H9 (cell line): ENCODE measurements around the gene C16orf90. TPM values are rescaled to one million over a fixed set of nuclear protein-coding genes. Genes with fewer than 3 reads are reported as not detected.

ENCODE experiments used
- DNase-seq: peaks from one replicate; pipeline ENCODE4 v3.0.0-alpha.2; 2017
- H2AFZ ChIP-seq: one replicate; pipeline ENCODE4 v1.6.1; 2013; ENCODE audit warnings: mild to moderate bottlenecking, low read length, control low read depth, moderate library complexity
- H2AK5ac ChIP-seq: 2 replicates; pipeline ENCODE4 v1.6.1; 2013; ENCODE audit warnings: low read length, control low read depth, mixed read lengths; ENCODE audit not compliant: insufficient read length
- H2BK120ac ChIP-seq: one replicate; pipeline ENCODE4 v1.6.1; 2013; ENCODE audit warnings: low read depth, mild to moderate bottlenecking, low read length, control low read depth, inconsistent platforms; ENCODE audit not compliant: poor library complexity, severe bottlenecking
- H2BK12ac ChIP-seq: 2 replicates; pipeline ENCODE4 v1.6.1; 2013; ENCODE audit warnings: low read length, control low read depth, mixed read lengths, low read depth; ENCODE audit not compliant: insufficient read length
- H2BK15ac ChIP-seq: 2 replicates; pipeline ENCODE4 v1.6.1; 2013; ENCODE audit warnings: low read depth, low read length, control low read depth
- H2BK20ac ChIP-seq: one replicate; pipeline ENCODE4 v1.6.1; 2013; ENCODE audit warnings: low read depth, mild to moderate bottlenecking, low read length, control low read depth, inconsistent platforms; ENCODE audit not compliant: poor library complexity, severe bottlenecking
- H2BK5ac ChIP-seq: 2 replicates; pipeline ENCODE4 v1.6.1; 2013; ENCODE audit warnings: low read length, control low read depth, mixed read lengths; ENCODE audit not compliant: insufficient read length
- H3K14ac ChIP-seq: 2 replicates; pipeline ENCODE4 v1.6.1; 2013; ENCODE audit warnings: low read length, control low read depth; ENCODE audit not compliant: insufficient read depth
- H3K18ac ChIP-seq: 2 replicates; pipeline ENCODE4 v1.6.1; 2013; ENCODE audit warnings: low read depth, mild to moderate bottlenecking, mixed read lengths, low read length, control low read depth; ENCODE audit not compliant: insufficient read length
- H3K23ac ChIP-seq: 2 replicates; pipeline ENCODE4 v1.6.1; 2013; ENCODE audit warnings: low read length, control low read depth, mixed read lengths, low read depth; ENCODE audit not compliant: insufficient read length
- H3K23me2 ChIP-seq: 2 replicates; pipeline ENCODE4 v1.6.1; 2013; ENCODE audit warnings: low read depth, mild to moderate bottlenecking, mixed read lengths, low read length, control low read depth; ENCODE audit not compliant: insufficient read length, poor library complexity, severe bottlenecking
- H3K27ac ChIP-seq: 2 replicates; pipeline ENCODE4 v1.5.1; 2013; ENCODE audit warnings: low read length, control low read depth, mixed read lengths, low read depth; ENCODE audit not compliant: insufficient read length
- H3K27me3 ChIP-seq: 2 replicates; pipeline ENCODE4 v1.6.1; 2013; ENCODE audit warnings: low read length, control low read depth, inconsistent platforms; ENCODE audit not compliant: insufficient read depth
- H3K4ac ChIP-seq: 2 replicates; pipeline ENCODE4 v1.6.1; 2013; ENCODE audit warnings: low read depth, mild to moderate bottlenecking, control low read depth, inconsistent platforms, low read length, moderate library complexity
- H3K4me1 ChIP-seq: 2 replicates; pipeline ENCODE4 v1.6.1; 2013; ENCODE audit warnings: low read length, control low read depth, inconsistent platforms; ENCODE audit not compliant: insufficient read depth
- H3K4me2 ChIP-seq: 2 replicates; pipeline ENCODE4 v1.6.1; 2013; ENCODE audit warnings: low read length, control low read depth, mixed read lengths; ENCODE audit not compliant: insufficient read length, insufficient read depth
- H3K56ac ChIP-seq: 2 replicates; pipeline ENCODE4 v1.6.1; 2013; ENCODE audit warnings: low read depth, mild to moderate bottlenecking, mixed read lengths, low read length, control low read depth; ENCODE audit not compliant: insufficient read length
- H3K79me1 ChIP-seq: 2 replicates; pipeline ENCODE4 v1.6.1; 2013; ENCODE audit warnings: low read depth, mild to moderate bottlenecking, moderate library complexity, low read length, control low read depth, inconsistent platforms; ENCODE audit not compliant: insufficient read depth, poor library complexity, severe bottlenecking
- H3K79me2 ChIP-seq: 2 replicates; pipeline ENCODE4 v1.6.1; 2013; ENCODE audit warnings: low read length, control low read depth, inconsistent platforms; ENCODE audit not compliant: insufficient read depth
- H3K9ac ChIP-seq: 2 replicates; pipeline ENCODE4 v1.6.1; 2013; ENCODE audit warnings: low read length, control low read depth, mixed read lengths; ENCODE audit not compliant: insufficient read length; ENCODE audit errors: extremely low read depth
- H3K9me3 ChIP-seq: one replicate; pipeline ENCODE4 v1.6.1; 2013; ENCODE audit warnings: low read depth, low read length, inconsistent platforms; ENCODE audit not compliant: control insufficient read depth
- H3T11ph ChIP-seq: one replicate; pipeline ENCODE4 v1.6.1; 2013; ENCODE audit warnings: mild to moderate bottlenecking, low read length, control low read depth, inconsistent platforms
- H4K20me1 ChIP-seq: one replicate; pipeline ENCODE4 v1.6.1; 2013; ENCODE audit not compliant: control insufficient read depth, insufficient read length, insufficient read depth
- H4K5ac ChIP-seq: 2 replicates; pipeline ENCODE4 v1.6.1; 2013; ENCODE audit warnings: low read depth, mild to moderate bottlenecking, mixed read lengths, low read length, control low read depth; ENCODE audit not compliant: insufficient read length
- H4K8ac ChIP-seq: replicated peaks from 2 replicates; pipeline ENCODE4 v1.6.1; 2013; ENCODE audit warnings: low read length, control low read depth, mixed read lengths, low read depth; ENCODE audit not compliant: insufficient read length
- H4K91ac ChIP-seq: 2 replicates; pipeline ENCODE4 v1.6.1; 2013; ENCODE audit warnings: low read depth, mild to moderate bottlenecking, moderate library complexity, mixed read lengths, low read length, control low read depth; ENCODE audit not compliant: insufficient read length
- H3K27ac Mint-ChIP-seq, 3 experiments: 2 replicates in 2 of 3; 3 replicates in 1 of 3; pipeline ENCODE4 v1.8.0; 2020 to 2021; ENCODE audit warnings: mixed read lengths in 3 of 3, mild to moderate bottlenecking in 1 of 3, moderate library complexity in 1 of 3
- H3K27me3 Mint-ChIP-seq: 2 replicates; pipeline ENCODE4 v1.8.0; 2021; ENCODE audit warnings: low read depth, mild to moderate bottlenecking, moderate library complexity, mixed read lengths
- H3K36me3 Mint-ChIP-seq, 3 experiments: 2 replicates in 2 of 3; 3 replicates in 1 of 3; pipeline ENCODE4 v1.8.0; 2020 to 2021; ENCODE audit warnings: low read depth in 3 of 3, mixed read lengths in 3 of 3; ENCODE audit not compliant: insufficient read depth in 1 of 3
- H3K4me1 Mint-ChIP-seq, 2 experiments: 2 replicates each; pipeline ENCODE4 v1.8.0; 2020; ENCODE audit warnings: mixed read lengths in 2 of 2
- H3K4me3 Mint-ChIP-seq, 2 experiments: 2 replicates in 1 of 2; 3 replicates in 1 of 2; pipeline ENCODE4 v1.8.0; 2020 to 2021; ENCODE audit warnings: mild to moderate bottlenecking in 2 of 2, mixed read lengths in 2 of 2, moderate library complexity in 1 of 2
- H3K9me3 Mint-ChIP-seq, 2 experiments: 2 replicates in 1 of 2; 3 replicates in 1 of 2; pipeline ENCODE4 v1.8.0; 2020; ENCODE audit warnings: mild to moderate bottlenecking in 2 of 2, mixed read lengths in 2 of 2, moderate library complexity in 1 of 2
- CTCF ChIP-seq: fragments of 200-600 bp; sonication (generic); conservative IDR thresholded peaks from 3 replicates; pipeline ENCODE4 v1.8.0; 2021; ENCODE audit warnings: antibody characterized with exemption, mild to moderate bottlenecking
- WGBS: extraction: QIAGEN DNeasy Blood & Tissue Kit; methylation state at CpG from one replicate; pipeline ENCODE4 v1.1.7; 2013; ENCODE audit warnings: missing lambda C conversion rate, low lambda C conversion rate, mixed read lengths; ENCODE audit not compliant: insufficient read length; ENCODE audit errors: extremely low coverage; 5-methylcytosine and 5-hydroxymethylcytosine counted together
- total RNA-seq: library from RNA; stranded (reverse); gene quantifications from 2 replicates; pipeline ENCODE4 v1.2.1, GENCODE V29; 2021

C16orf90 gene
- total RNA-seq, 1 experiment from 2014 or later, result not detected

GRCh38 chr16:3525951-3526350 is 30.7 kb upstream of the C16orf90 start:
- H3K27ac Mint-ChIP-seq, result no peak overlapping the region; a peak in 1 of 7 replicates
- H3K36me3 Mint-ChIP-seq, result peaks cover 33 to 52% (median 50%) of the 10 kb centered on the region in 3 experiments
- Histone ChIP-seq H2BK12ac (no peak overlapping the region), H3K4me2 (no peak overlapping the region), H2BK120ac (no peak overlapping the region), H2BK15ac (no peak overlapping the region), H3K9ac (no peak overlapping the region), H3K56ac (no peak overlapping the region), H3K9me3 (no peaks in the 10 kb centered on the region), H3K4me1 (no peaks in the 10 kb centered on the region), H2AFZ (no peak overlapping the region), H4K8ac (no peak overlapping the region), H3K14ac (no peak overlapping the region), H3K23me2 (no peaks in the 10 kb centered on the region), H2BK20ac (no peak overlapping the region), H2AK5ac (no peak overlapping the region), H3K27ac (no peak overlapping the region), H3K79me1 (no peaks in the 10 kb centered on the region), H4K91ac (no peak overlapping the region), H3K18ac (no peak overlapping the region), H4K20me1 (no peaks in the 10 kb centered on the region), H3K79me2 (no peaks in the 10 kb centered on the region), H2BK5ac (no peak overlapping the region), H3K4ac (no peak overlapping the region), H3K23ac (no peak overlapping the region), H3T11ph (no peak overlapping the region), H3K27me3 (no peaks in the 10 kb centered on the region), H4K5ac (no peak overlapping the region)
- H3K9me3 Mint-ChIP-seq, result peaks cover 16 to 17% of the 10 kb centered on the region in 2 experiments; a peak in 4 of 5 replicates
- no peak for TF ChIP-seq CTCF
- no peak for DNase-seq
- WGBS, result no CpG with 5 or more reads among the region's 5 CpGs
- H3K4me3 Mint-ChIP-seq, result no peak overlapping the region
- no peaks in the 10 kb centered on the region for H3K27me3 Mint-ChIP-seq
- peaks cover 0 to 2% of the 10 kb centered on the region in 2 experiments; a peak in 2 of 4 replicates for H3K4me1 Mint-ChIP-seq
